ENCODE measurements around the gene CADPS2. TPM values are rescaled to one million over a fixed set of nuclear protein-coding genes. Genes with fewer than 3 reads are reported as not detected.

The CADPS2 gene
- total and polyA plus RNA-seq, 2 of the 8 experiments (the other 6 are each of a cell fraction or from before 2014, with no cell fraction given), result 8.9 to 22.3 TPM

DNA sequence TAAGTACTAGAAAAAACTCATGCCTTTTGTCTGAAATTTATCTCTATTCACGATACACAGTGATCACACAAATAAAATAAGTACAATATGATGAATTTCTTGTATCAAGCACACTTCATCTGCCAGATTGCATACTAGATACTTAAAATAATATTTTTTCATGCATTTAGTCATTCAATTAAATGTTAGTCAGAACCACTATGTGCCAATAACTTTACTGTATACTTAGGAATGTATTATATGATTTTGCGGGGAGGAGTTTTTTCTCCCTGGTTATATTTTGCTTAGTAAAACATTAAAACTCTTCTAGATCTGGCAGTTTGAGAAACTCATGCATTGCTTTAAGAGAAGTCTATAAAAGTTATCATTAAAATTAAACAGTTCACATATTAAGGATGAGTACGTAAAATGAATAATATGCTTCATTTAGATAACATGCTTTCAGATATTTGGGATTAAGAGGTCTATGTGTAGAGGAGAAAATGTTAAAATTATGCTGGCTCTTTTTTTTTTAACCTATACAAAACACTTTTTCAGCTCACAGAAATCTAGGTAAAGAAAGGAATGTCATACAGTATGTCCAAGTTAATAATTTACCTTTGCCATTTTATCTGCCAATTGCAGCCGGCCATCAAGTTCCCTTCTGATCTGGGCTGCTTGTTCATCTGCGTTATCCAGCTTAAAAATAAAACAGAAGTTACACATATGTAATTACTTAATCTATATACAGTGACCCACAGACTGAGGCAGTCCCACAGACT, 257.4 kb downstream of the CADPS2 start:
- no peak overlapping the region for H3K4ac ChIP-seq (replicated peaks; ENCODE audit: insufficient read length, low read depth, low read length)
- no peaks in the 10 kb centered on the region for H4K20me1 ChIP-seq (replicated peaks in 1 of 2; ENCODE audit: control insufficient read depth in 1 of 2, insufficient read depth in 2 of 2, low read length in 2 of 2)
- FAIRE-seq (no peak), DNase-seq (ENCODE audit: low read depth in 1 of 2, low spot score in 2 of 2) (no peak)
- no peak overlapping the region for H2AFZ ChIP-seq (ENCODE audit: low read length)
- H4K5ac ChIP-seq (ENCODE audit: insufficient read length, low read depth, low read length), result no peak overlapping the region
- H2BK20ac ChIP-seq (ENCODE audit: low read length), result no peak overlapping the region
- no peak overlapping the region for H3K4me3 ChIP-seq (ENCODE audit: extremely low read depth in 1 of 4, insufficient read depth in 2 of 4, low read depth in 3 of 4, low read length in 4 of 4)
- H3K23me2 ChIP-seq (ENCODE audit: low read depth, low read length), result no peaks in the 10 kb centered on the region
- POLR2A ChIA-PET (ENCODE audit: partially characterized antibody), result interaction anchor here (0.6 to 0.9 kb wide), 2 partner anchors 8 to 9 kb away, joined by 3 read pairs; no protein-coding TSS in a partner anchor
- no peaks in the 10 kb centered on the region for H3K27me3 ChIP-seq (replicated peaks in 1 of 4; ENCODE audit: control insufficient read depth in 3 of 4, extremely low read depth in 1 of 4, insufficient read depth in 3 of 4, low read length in 3 of 4)
- no peaks in the 10 kb centered on the region for H3K36me3 ChIP-seq (ENCODE audit: control insufficient read depth in 2 of 4, insufficient read depth in 4 of 4, low read length in 3 of 4)
- TF ChIP-seq SP2 (IDR thresholded peaks at IDR 0.05; ENCODE audit: low read length) (no peak), NRF1 (IDR thresholded peaks at IDR 0.05; ENCODE audit: low read depth, low read length) (no peak), CTBP2 (IDR thresholded peaks at IDR 0.05; ENCODE audit: borderline replicate concordance, insufficient read depth, insufficient read length, low read length) (no peak), MAX (IDR thresholded peaks at IDR 0.05) (no peak), MAFK (IDR thresholded peaks at IDR 0.05; ENCODE audit: low read depth, low read length) (no peak), CBX5 (IDR thresholded peaks at IDR 0.05; ENCODE audit: low read depth, low read length) (no peak), CEBPB (IDR thresholded peaks at IDR 0.05; ENCODE audit: low read depth, low read length) (no peak), SIN3A (conservative IDR thresholded peaks at IDR 0.05 in 1 of 2, IDR thresholded peaks at IDR 0.05 in 1 of 2; ENCODE audit: low read depth in 1 of 2, low read length in 2 of 2) (no peak), BCL11A (IDR thresholded peaks at IDR 0.05; ENCODE audit: low read depth in 2 of 2, low read length in 2 of 2) (no peak)
- H4K91ac ChIP-seq (replicated peaks; ENCODE audit: insufficient read length, low read length), result no peak overlapping the region
- H3K9ac ChIP-seq (replicated peaks in 1 of 4; ENCODE audit: extremely low read depth in 1 of 4, low read depth in 3 of 4, low read length in 3 of 4), result no peak overlapping the region
- no peak overlapping the region for H3K27ac ChIP-seq (ENCODE audit: low read depth, low read length)
- no peak overlapping the region for H3K14ac ChIP-seq (ENCODE audit: insufficient read length)
- no peaks in the 10 kb centered on the region for H3K9me3 ChIP-seq (ENCODE audit: insufficient read depth in 2 of 2, low read depth in 1 of 2, low read length in 1 of 2)
- H3K56ac ChIP-seq (replicated peaks; ENCODE audit: insufficient read length, low read depth, low read length), result no peak overlapping the region
- CTCF ChIA-PET (ENCODE audit: partially characterized antibody), result interaction anchor here (1.2 kb wide), 1 partner anchor 61 kb away, joined by 4 read pairs; no protein-coding TSS in a partner anchor
- no peak overlapping the region for H3K18ac ChIP-seq (ENCODE audit: extremely low read depth, low read length)
- H3K79me1 ChIP-seq (ENCODE audit: low read depth, low read length), result no peaks in the 10 kb centered on the region
- no peaks in the 10 kb centered on the region for H3K4me1 ChIP-seq (replicated peaks in 1 of 4; ENCODE audit: control insufficient read depth in 3 of 4, insufficient read depth in 4 of 4, low read length in 3 of 4)
- H3K23ac ChIP-seq (ENCODE audit: insufficient read length), result no peak overlapping the region
- H3K4me2 ChIP-seq (ENCODE audit: insufficient read depth in 1 of 2, low read depth in 2 of 2, low read length in 2 of 2), result no peak overlapping the region
- no peak overlapping the region for H2AK5ac ChIP-seq (ENCODE audit: low read depth, low read length)
- no peak overlapping the region for H4K8ac ChIP-seq (ENCODE audit: extremely low read depth, insufficient read depth, low read length)
- no peak overlapping the region for H2BK15ac ChIP-seq (ENCODE audit: low read length)
- no peak overlapping the region for H2BK5ac ChIP-seq (ENCODE audit: low read depth, low read length)
- H2BK120ac ChIP-seq (replicated peaks; ENCODE audit: low read depth, low read length), result no peak overlapping the region
- H3K79me2 ChIP-seq (ENCODE audit: control insufficient read depth in 1 of 2, insufficient read depth in 2 of 2, low read length in 2 of 2), result no peaks in the 10 kb centered on the region
- WGBS, 2 experiments (ENCODE audit: extremely low coverage in 1 of 2, insufficient coverage in 1 of 2, insufficient read length in 1 of 2, insufficient replicate concordance in 2 of 2, low coverage in 1 of 2, low lambda C conversion rate in 2 of 2, missing lambda C conversion rate in 1 of 2), result 93% methylated on average over 5 of the region's 5 CpGs; no CpG with 5 or more reads in 1 of the 2 experiments
- no peak overlapping the region for H2BK12ac ChIP-seq (ENCODE audit: low read depth, low read length)

Measured in H1 (cell line).